Measurements from ENCODE around the gene MAS1L. TPM values are rescaled to one million over a fixed set of nuclear protein-coding genes. Genes with fewer than 3 reads are reported as not detected.

Gene MAS1L
- polyA plus RNA-seq, 1 donor: not detected

DNA sequence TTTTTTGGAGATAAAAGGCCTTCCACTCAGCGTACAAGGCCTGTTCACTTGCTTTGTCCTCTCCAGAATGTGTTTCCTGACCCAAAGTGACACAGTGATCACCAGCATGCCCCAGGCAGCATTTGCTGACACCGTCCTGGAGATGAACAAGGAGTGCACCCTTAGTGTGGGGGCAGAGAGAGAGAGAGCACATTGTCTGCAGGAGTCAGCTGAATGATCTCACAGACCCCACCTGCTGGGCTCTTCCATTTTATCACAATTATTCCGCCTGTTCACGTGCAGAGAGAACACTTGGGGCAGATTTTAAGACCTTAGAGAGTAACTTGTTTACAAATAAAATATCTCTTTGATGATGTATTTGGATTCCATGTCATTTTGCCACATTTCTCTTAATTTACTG is 22.4 kb upstream of the MAS1L start:
- DNase-seq: no peak

DNA sequence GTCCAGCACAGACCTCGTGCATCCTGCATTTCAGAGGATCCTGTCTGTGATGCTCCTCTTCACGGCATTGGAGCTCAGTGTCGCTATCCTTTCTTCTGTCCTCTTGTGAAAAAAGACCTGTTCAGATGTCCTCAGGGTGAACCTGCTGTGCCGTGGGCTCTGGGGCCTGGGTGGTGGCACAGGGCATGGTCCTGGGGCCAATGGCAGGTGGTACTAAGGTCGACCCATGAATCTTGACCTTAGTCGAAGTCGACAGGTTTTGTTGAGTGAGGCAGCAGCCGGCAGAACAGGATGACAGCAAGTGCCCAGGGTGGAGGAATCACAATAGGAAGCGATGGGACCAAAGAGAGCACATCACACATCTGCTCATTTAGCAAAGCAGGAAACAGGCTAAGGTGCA is 22.0 kb upstream of the MAS1L start:
- no peak for DNase-seq

DNA sequence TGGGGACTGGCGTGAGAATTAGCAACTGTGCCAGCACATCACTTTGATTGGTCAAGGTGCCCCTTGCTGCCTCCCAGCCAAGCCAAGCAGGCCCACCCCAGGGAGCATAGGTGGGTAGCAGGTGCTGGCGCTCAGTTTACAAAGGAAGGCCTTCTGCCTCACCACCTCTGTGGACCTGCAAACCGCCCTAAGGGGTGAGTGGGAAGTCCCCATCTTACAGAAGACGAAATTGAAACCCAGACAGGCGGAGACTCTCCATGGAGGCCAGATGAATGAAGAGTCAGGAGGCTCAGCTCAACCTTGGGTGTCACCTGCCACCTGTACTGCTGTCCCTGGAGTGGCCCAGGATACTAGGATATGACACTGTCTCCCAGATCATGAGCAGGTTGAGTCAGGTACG is 21.5 kb upstream of the MAS1L start:
- DNase-seq: no peak

DNA sequence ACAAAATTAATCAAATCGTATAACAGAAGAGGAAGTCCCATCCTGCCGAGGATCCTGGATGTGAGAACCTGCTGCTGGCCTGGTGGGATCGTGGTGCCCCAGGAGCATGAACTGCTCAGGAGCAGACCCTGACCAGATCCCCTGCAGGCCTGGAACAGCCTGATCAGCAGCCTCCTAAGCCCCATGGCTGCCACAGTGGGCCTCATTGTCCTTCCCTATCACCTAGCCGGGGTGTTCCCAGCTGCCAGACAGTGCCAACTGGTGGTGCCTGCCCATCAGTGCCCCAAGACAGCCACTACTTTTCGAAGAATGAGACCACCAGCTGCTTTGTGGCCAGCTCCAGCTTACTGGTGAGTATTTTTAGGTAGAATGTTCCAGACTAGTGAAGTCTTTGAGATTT is 19.6 kb upstream of the MAS1L start:
- no peak for DNase-seq

DNA sequence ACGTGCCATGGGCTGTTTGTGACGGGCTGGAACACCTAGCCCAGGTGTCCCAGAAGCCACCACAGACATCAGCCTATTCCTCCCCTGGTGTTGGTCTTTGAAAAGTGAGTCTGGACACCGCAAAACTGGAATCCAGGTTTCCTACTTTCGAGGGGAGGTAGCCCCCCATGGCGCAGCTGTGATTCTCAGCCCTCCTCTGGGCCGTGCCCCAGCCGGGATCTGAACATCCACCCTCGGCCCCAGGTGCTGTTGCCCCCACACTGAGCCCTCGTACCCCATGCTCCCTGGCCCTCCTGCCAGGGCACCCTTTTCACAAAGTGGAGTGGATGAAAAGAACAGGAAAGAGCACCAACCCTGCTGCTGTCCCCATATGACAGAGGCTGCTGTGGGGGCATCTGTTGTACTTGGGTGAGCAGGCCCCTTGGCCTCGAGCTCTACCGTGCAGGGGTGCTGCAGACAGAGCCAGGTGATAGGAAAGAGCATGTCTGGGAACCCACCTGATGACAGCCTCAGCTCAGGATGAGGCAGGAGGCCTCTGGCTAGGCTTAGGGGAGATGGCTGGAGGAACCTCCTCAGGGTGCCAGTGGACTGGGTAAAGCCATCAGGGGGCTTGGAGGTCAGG is 18.8 kb upstream of the MAS1L start:
- no peak for DNase-seq

DNA sequence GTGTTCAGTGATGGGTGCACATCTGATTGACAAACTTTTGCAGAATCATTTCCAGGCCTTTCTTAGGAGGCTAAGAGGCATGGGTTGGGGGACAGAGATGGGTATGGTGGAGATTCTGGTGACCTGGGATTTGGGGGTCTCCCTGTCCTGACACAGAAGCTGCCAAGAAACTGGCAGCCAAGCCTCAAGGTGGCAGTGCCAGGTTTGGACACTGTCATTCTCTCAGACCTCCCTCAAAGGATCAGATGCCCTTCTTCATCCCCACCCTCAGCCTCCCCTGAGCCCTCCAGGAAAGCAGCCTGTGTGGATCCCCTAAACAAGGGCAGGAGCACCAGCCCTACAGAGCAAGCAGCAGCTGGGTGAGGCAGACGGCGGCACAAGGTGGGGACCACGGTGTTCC is 18.1 kb upstream of the MAS1L start:
- DNase-seq: no peak

DNA sequence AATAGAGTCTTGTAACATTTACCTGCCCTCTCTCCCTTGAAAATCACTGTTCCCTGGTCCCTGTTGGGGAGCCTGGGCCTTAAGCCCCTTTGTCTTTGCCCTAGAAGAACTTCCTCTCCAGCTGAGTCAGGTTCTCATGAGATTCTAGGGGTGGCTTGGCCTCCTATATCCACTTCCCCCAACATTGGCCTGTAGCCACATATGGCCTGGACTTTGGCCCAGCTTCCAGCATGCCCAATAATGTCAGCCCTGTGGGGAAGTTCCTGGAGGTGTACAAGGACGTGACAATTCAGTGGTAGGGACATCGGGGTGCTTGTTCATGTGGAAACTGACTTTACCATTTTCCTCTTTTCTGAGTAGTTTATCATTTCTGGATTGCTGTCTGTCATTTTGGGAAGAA is 17.2 kb upstream of the MAS1L start:
- DNase-seq: no peak

DNA sequence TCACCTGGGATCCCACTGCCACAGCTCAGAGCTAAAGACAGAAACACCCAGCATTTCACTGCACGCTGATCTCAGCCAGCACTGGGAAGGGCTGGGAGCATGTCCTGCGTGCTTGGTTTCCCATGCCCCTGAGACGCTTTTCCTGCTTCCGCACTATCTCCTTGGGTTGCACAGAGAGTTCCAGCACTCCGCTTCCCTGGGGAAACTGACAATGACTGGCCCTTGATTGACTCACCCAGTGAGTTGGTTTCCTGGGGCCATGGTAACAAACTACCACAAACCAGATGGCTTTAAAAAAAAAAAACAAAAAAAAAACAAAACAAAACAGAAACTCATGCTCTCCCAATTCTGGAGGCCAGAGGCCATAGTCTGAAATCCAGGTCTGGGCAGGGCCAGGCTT is 14.8 kb upstream of the MAS1L start:
- DNase-seq: no peak

DNA sequence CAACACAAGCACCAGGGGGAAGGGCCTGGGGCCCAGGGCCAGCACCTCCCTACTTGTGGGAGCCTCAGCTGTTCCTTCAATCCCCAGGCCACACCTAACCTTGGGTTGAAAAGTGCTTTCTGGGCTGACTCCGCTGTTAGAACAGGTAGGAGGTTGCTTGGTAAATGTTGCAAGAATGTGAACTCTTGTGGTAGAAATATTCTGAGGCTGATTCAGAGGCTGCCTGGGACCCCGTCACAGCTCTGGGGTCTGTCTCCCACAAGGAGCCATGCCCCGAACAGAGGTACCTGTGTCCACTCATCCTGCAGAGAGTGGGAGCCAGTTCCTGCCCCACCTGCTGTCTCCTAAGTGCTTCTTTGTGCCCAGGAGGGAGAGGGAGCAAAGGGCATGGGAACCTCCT is 14.4 kb upstream of the MAS1L start:
- no peak for DNase-seq

DNA sequence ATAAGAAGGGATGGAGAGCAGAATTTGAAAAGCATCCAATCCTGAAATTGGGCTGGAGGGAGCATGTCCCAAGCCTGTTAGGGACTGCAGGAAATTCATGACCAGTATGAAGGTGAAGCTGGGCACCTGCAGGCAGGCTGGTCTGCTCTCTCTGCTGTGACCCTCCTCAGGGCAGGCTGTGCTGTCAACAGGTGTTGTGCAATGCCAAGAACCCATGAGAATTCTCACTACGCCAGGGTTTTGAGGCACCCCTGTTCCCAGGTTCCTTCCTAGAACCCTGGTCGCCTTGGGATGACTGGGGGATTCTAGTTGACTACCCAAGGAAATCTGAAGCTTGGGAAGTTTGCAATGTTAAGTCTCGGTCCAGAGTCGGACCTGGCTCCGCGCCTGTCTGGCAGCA is 13.3 kb upstream of the MAS1L start:
- no peak for DNase-seq

DNA sequence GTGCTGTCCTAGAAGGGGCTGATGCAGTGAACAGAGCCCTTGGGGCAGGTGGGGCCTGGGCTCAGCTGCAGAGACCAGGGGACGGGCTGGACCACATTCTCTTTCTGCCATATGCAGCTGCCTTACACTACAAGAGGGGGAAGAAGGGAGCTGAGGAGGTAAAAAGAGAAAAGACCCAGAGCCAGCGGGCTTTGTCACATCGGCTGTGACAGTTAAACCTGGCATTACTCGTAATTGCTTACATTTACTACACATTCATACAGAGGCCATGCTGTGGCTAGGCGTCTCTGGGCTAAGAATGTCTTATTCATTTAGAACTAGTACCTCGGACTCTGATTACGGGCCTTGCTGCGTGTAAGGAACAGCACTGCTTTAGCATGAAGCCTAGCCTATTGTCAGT is 12.8 kb upstream of the MAS1L start:
- DNase-seq: no peak

DNA sequence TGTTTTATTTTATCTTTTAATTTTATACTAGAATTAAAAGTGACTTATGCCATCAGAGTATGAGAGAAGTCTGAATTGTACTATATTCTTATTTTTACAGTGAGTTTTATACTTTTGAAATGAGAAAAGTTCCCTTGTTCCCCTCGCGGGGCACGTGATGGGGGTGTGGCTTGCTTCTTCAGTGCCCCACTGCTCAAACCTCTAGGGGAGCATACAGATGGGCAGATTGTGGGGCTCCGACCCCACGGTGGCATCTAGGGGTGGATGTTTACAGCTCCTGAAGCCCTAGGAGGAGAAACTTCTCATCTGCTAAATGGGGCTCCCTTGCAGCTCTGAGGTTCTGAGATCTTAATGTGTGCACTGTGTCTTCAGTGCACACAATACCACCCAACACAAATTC is 11.9 kb upstream of the MAS1L start:
- no peak for DNase-seq

DNA sequence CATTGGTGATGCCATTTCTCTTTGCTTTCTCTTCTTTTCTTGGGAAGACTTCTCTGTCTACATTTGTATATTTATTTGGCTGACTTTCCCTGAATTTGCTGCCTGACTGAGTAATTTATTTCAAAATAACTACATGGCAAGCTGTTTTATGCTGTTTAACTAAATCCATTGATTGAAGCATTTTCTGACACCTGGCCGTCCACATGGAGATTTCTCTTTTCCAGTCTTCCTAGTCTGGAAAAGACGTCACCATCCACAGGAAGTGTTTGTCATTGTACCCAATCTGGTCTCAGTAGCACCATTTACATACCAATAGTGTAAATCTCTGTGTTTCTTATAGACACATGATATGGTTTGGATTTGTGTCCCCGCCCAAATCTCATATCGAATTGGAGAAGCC is 9.2 kb upstream of the MAS1L start:
- no peak for DNase-seq

DNA sequence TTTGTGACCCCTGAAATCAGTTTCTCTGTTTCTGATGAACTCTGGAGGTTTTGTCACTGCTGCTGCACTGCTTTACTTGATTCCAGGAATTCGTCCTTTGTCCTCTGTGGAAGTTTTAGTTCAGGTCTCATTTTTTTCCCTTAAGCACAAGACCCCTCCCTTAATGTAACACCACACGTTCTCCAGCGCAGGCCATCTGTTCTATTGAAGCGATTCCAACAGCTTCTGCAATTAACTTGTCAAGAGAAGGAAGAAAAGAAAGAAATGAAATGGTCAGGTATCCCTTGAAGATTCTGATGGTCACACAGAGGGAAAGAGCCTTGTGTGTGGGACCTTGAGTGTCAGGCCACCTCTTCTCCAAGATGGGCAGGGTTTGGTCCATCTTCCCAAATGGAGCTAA is 7.8 kb upstream of the MAS1L start:
- DNase-seq: no peak

DNA sequence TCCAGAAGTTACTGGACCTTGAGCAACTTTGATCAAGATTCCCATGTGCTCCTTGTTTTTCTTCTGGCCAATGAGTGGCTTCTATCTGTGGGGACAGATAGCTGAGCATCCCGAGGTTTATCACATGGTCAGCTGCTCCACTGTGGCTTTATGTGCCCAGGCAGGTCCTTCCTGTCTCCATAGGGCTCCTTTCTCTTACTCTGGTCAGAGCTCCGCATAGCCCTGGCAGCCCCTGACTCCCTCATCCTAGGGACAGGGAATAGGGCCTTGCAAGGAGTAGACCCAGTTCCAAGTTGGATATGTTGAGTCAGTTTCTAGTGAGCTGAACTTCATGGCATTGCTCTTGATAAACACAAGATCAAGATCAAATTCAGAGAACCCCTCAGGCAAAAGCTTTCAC is 6.4 kb upstream of the MAS1L start:
- no peak for DNase-seq

DNA sequence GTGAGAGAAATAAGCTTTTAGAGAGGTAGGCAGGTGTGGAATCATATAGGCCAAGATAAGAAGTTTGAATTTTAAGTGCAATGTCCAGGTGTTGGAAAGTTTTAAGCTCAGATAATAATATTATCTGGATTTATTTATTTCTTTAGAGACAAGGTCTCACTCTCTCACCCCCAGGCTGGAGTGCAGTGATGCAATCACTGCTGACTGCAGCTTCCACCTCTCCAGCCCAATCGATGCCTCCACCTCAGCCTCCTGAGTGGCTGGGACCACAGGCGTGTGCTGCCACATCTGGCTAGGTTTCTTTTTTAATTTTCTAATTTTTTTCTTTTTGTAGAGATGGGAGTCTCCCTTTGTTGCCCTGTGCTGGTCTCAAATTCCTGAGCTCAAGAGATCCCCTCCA is 5.5 kb upstream of the MAS1L start:
- no peak for DNase-seq

DNA sequence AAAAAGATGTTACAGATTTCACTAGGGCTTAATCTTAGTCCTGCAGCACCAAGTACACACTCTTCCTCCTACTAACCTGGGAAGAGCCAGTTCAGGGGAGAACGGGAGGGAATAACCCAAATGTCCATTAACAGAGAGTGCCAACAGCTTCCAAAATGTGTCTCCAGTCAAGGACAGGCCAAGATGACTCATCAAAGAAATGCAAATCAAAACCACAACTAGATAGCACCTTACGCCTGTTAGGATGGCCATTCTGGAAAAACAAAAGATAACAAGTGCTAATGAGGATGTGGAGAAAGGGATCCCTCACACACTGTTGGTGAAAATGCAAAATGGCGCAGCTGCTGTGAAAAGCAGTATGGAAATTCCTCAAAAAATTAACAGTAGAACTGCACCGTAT is 3.8 kb upstream of the MAS1L start:
- no peak for DNase-seq

DNA sequence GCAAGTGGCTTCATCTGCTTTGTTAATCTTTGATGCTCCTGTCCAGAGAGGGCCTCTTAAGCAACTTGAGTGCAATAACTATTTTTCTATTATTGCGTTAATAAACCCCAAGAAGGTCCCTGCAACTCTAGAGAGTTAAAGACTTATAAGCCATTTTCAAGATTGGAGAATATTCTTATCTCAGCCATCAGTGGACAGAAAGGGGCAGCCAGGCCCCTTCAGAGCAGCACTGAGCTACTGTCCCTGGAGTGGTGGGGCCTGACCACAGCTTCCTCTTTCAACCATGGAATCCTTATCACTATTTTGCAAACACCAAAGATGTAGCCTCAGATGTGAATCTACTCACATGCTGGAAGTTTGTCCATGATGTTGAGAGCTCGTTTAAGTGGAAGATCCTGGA is 2.8 kb upstream of the MAS1L start:
- no peak for DNase-seq

DNA sequence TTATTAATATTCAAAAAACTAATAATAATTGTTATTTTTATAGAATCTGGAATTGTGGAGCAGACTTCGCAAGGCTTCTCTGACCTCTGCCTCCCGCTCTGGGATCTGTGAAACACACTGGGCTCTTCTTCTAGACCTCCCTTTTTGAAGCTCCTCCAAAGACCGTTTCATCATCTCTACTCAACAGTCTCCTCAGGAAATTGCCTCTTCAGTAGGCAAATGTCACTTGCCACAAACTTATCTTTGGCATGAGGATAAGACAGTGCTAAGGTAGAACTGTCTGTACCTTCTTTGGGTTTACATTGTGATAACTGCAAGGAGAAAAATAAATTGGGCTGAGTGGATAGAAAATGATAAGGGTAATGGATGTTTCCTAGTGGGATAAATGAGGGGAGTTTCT is 2.3 kb upstream of the MAS1L start:
- no peak for DNase-seq

DNA sequence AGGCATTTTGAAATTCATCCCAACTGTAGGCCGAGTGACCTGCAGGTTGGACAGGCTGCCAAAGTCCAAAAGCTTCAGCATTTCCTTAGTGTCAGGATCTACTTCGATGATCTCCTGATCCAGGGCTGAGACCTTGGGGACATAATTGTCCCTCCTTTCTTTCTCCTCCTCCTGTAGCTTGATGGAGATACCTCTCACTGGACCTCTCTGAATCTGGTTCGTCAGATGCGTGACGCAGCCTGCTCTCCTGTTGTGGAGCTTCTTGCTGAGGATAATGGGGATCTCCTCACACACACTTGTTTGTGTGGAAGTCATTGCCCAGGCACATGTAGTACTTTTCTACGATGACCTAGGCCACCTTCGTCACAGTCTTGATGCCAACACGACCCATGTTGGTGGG is 1.5 kb upstream of the MAS1L start:
- no peak for DNase-seq

DNA sequence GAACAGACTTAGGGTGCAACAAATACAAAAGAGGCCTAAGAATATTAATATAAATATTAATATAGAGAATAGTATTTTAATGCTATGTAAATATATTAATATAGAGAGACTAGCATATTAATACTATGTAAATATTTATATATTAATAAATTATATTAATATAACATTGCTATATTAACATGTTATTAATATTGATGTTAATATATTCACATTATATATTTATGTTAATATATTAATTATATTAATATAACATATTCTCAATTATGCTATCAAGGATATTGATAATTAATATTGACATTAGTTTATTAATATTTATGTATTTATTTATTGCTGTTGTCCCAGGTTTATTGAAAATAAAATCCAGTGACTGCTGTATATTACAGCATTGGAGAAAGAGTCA is 1.1 kb upstream of the MAS1L start:
- DNase-seq: no peak

DNA sequence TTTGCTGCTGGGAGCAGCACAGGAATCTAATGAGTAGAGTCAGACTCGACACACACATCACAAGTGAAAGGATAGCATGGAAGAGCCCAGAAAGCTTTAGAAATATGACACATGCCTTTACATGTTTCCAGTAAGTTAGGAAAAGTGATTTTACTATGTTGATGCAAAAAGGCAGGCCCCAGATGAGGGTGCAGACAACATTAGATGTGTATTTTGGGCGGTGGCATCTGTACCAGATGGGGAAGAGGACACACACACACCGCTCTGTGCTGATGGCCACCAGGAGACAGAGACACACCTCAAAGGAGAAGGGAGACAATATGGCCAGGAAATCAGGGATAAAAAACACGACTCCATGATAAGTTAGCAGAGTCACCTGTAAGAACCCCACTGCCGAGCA is 625 bp downstream of the MAS1L start:
- no peak for DNase-seq

DNA sequence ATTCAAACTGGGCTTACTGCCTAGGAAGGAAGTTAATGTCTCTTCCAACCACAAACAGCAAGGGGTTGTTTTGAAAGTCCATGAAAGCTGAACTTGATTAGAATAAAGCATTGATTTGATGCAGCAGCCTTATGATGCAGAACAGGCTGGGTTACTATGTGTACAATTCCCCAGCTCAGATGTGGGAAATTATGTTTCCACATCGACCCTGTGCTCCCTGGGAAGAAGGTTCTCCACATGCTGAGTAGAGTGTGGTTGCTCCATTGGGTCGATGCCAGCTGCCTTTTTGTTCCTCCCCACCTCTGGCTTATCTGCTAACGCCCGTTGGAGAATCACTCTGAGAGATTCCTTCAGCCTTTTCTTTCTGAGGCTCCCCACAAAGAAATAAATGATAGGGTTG is 1.2 kb downstream of the MAS1L start:
- DNase-seq: no peak

DNA sequence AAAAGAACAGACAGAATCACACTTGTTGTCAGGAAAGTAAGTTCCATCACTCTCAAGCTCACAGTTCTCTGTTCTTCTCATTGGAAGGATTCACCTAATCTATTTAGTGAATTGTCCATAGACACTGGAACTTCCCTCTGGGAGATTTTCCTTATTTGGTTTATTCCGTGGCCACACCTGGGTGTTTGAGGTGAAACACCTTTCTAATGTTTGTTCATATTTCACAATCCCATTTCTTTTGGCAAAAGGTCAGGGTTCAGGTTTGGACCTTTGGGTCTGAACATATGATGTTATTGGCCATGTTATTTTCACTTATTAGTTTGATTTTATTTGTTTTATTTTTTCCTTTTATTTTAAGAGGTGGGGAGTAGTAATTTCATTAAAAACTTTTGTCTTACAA is 4.0 kb downstream of the MAS1L start:
- no peak for DNase-seq

DNA sequence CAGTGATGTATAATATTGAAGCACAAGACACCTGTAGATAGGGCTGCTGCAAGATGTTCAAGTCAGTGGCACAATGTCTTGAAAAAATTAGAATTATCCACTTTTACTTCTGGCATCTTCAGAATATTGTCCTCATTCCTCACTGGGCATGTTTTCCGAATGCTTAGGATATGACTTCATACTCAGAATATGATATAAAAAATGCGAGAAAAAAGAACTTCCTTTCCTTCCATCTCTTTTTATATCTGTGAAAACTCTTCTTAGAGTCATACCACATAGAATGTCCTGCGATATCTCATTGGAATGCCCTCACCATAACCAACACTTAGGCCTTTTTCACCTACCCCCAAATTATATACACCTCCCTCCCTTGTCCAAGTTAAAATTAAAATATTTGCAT is 4.6 kb downstream of the MAS1L start:
- DNase-seq: no peak

DNA sequence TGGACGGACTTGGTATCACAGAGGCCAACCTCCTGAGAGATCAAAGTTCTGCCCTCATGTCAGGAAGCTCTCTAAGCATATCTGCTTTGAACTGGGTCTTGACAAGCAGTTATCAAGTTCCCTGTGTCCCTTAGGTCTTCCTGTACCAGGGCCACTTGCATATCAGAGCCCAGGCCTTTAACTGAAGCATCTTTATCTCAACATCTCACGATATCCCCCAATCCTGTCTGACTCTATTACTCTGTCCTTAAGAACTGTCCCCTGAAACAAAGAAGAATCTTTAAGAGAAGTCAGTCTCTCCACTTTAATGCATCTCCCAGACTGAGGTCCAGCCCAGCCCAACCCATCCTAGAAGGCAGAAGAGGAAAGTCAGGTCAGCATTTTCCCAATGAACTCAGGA is 8.2 kb downstream of the MAS1L start:
- DNase-seq: no peak
